ENCODE measurements around the gene DHPS.

GRCh38 chr19:12726988-12727316 is 45.3 kb upstream of the DHPS start:
- TF ChIP-seq ELF4 (IDR thresholded peaks at IDR 0.05) = no peak
- TF ChIP-seq PKNOX1 (IDR thresholded peaks at IDR 0.05) = no peak
